GM18867 (cell line): ENCODE measurements around the gene AMN.

Source experiments
- ATAC-seq: cut with Tn5 transposase; IDR thresholded peaks from one replicate; pipeline ENCODE4 v1.9.1; 2021; ENCODE audit warnings: mild to moderate bottlenecking, moderate library complexity; ENCODE audit not compliant: unreplicated experiment

AMN gene

GRCh38 chr14:102927346-102927877, 4.9 kb downstream of the AMN start:
- ATAC-seq = no peak

GRCh38 chr14:102927878-102928411, 5.5 kb downstream of the AMN start:
- ATAC-seq = no peak

- ATAC-seq = no peak
Measured at GRCh38 chr14:102928412-102929240, 6.2 kb downstream of the AMN start.

- no peak for ATAC-seq
Measured at GRCh38 chr14:102929241-102930137, 7.0 kb downstream of the AMN start.

- ATAC-seq = no peak
Measured at GRCh38 chr14:102930138-102930752, 7.8 kb downstream of the AMN start.

GRCh38 chr14:102930753-102931579, 8.5 kb downstream of the AMN start:
- ATAC-seq = no peak

GRCh38 chr14:102931580-102932285, 9.3 kb downstream of the AMN start:
- ATAC-seq = no peak

GRCh38 chr14:102932484-102933248, 10.2 kb downstream of the AMN start:
- no peak for ATAC-seq

- ATAC-seq = no peak
Measured at GRCh38 chr14:102933618-102934231, 11.3 kb downstream of the AMN start.

GRCh38 chr14:102935756-102936155, 13.3 kb downstream of the AMN start:
- ATAC-seq = no peak

- ATAC-seq = no peak
Measured at GRCh38 chr14:102937331-102938175, 15.1 kb downstream of the AMN start.

- ATAC-seq = no peak
Measured at GRCh38 chr14:102938191-102938590, 15.7 kb downstream of the AMN start.

GRCh38 chr14:102939329-102939728, 16.9 kb downstream of the AMN start:
- no peak for ATAC-seq

GRCh38 chr14:102939820-102940561, 17.5 kb downstream of the AMN start:
- ATAC-seq = no peak

- no peak for ATAC-seq
Measured at GRCh38 chr14:102940729-102941362, 18.4 kb downstream of the AMN start.

- no peak for ATAC-seq
Measured at GRCh38 chr14:102941419-102942011, 19.1 kb downstream of the AMN start.
